HepG2 (cell line): ENCODE results near the gene MRPL43. TPM values are rescaled to one million over a fixed set of nuclear protein-coding genes. Genes with fewer than 3 reads are reported as not detected.
A peak's percentile ranks its signal among the peaks of the same experiment; 100 is the strongest.

Experiments
- ATF7 ChIP-seq, 2 experiments: fragments of 450-650 bp in 1 of 2; sonication (generic) in 1 of 2; formaldehyde crosslinking in 1 of 2; IDR thresholded peaks; 2 replicates each; pipeline versions ENCODE4 v1.4.0 to v1.6.1; 2016 to 2020; ENCODE audit warnings: antibody characterized with exemption in 1 of 2, mild to moderate bottlenecking in 1 of 2, missing genetic modification reagents in 1 of 2
- ATF7-NPFF ChIP-seq: sonication (generic); formaldehyde crosslinking; IDR thresholded peaks from 2 replicates; pipeline ENCODE4 v1.8.1; 2023; ENCODE audit warnings: mild to moderate bottlenecking, low read depth, missing genetic modification reagents, moderate library complexity
- ATM ChIP-seq: fragments of 450-650 bp; IDR thresholded peaks from 2 replicates; pipeline ENCODE4 v1.7.1; 2017; ENCODE audit warnings: mild to moderate bottlenecking, borderline replicate concordance
- FOSL2 ChIP-seq: sonication (generic); formaldehyde crosslinking; IDR thresholded peaks from 2 replicates; pipeline ENCODE4 v1.4.0; 2020; ENCODE audit warnings: missing genetic modification reagents
- FOXA3 ChIP-seq: IDR thresholded peaks from 2 replicates; pipeline ENCODE4 v1.6.1; 2016; ENCODE audit warnings: missing genetic modification reagents, missing compliant biosample characterization
- HNRNPK ChIP-seq: fragments of 200-400 bp; formaldehyde crosslinking; IDR thresholded peaks from 2 replicates; pipeline ENCODE4 v1.6.1; 2018; ENCODE audit warnings: low read length, low read depth, moderate library complexity, mild to moderate bottlenecking; ENCODE audit not compliant: poor library complexity, severe bottlenecking
- HOXA7 ChIP-seq: sonication (generic); formaldehyde crosslinking; IDR thresholded peaks from 2 replicates; pipeline ENCODE4 v1.8.1; 2022; ENCODE audit warnings: mild to moderate bottlenecking, missing genetic modification reagents, moderate library complexity
- JUND ChIP-seq: sonication (generic); formaldehyde crosslinking; IDR thresholded peaks from 2 replicates; pipeline ENCODE4 v1.8.0; 2022; ENCODE audit warnings: mild to moderate bottlenecking, missing genetic modification reagents
- KMT2A ChIP-seq: sonication (generic); formaldehyde crosslinking; IDR thresholded peaks from 2 replicates; pipeline ENCODE4 v1.4.0; 2020; ENCODE audit warnings: missing genetic modification reagents
- NR2C2 ChIP-seq: sonication (generic); formaldehyde crosslinking; IDR thresholded peaks from 2 replicates; pipeline ENCODE4 v1.4.0; 2020; ENCODE audit warnings: missing genetic modification reagents, mild to moderate bottlenecking, moderate library complexity, borderline replicate concordance
- PAF1 ChIP-seq: IDR thresholded peaks from 2 replicates; pipeline ENCODE4 v1.6.1; 2016; ENCODE audit warnings: missing genetic modification reagents, missing compliant biosample characterization
- PATZ1 ChIP-seq: sonication (generic); formaldehyde crosslinking; IDR thresholded peaks from 2 replicates; pipeline ENCODE4 v1.4.0; 2020; ENCODE audit warnings: missing genetic modification reagents
- SAP130 ChIP-seq: IDR thresholded peaks from 2 replicates; pipeline ENCODE4 v1.6.1; 2016; ENCODE audit warnings: low read depth
- SIN3A ChIP-seq: IDR thresholded peaks from 2 replicates; pipeline ENCODE4 v1.6.1; 2011; ENCODE audit warnings: low read depth, mild to moderate bottlenecking, control low read depth, low read length, borderline replicate concordance
- ZNF484 ChIP-seq: sonication (generic); formaldehyde crosslinking; IDR thresholded peaks from 2 replicates; pipeline ENCODE4 v1.5.1; 2020; ENCODE audit warnings: mild to moderate bottlenecking, low read depth, missing genetic modification reagents, borderline replicate concordance
- ZNF562 ChIP-seq: sonication (generic); formaldehyde crosslinking; IDR thresholded peaks from 2 replicates; pipeline ENCODE4 v1.8.0; 2022; ENCODE audit warnings: missing genetic modification reagents, borderline replicate concordance
- polyA plus RNA-seq, 8 experiments: library from polyadenylated mRNA; depleted of rRNA in 3 of 8; stranded (reverse) in 7 of 8; unstranded in 1 of 8; fragments of >200 nt; fragmentation: Illumina TruSeq in 4 of 8; extraction: Trizol in 4 of 8; gene quantifications; 2 replicates each; pipeline versions ENCODE4 v1.2.1 to v1.2.3, GENCODE V29; 2011 to 2016; ENCODE audit warnings: low read depth in 4 of 8, missing spikeins in 1 of 8, mixed read lengths in 1 of 8; ENCODE audit not compliant: insufficient read depth in 1 of 8
- total RNA-seq, 5 experiments: library from RNA; depleted of rRNA; stranded (reverse); fragments of >200 nt; fragmentation: Illumina TruSeq; extraction: Trizol; gene quantifications; 2 replicates each; pipeline ENCODE4 v1.2.3, GENCODE V29; 2016; ENCODE audit warnings: low read depth in 1 of 5
- TF ChIP-seq, protein P1 (sequence below): IDR thresholded peaks from 2 replicates; pipeline ENCODE4 v1.6.1; 2018; ENCODE audit warnings: missing genetic modification reagents
- TF ChIP-seq, protein P2 (sequence below): sonication (generic); formaldehyde crosslinking; IDR thresholded peaks from 2 replicates; pipeline ENCODE4 v1.5.0; 2020; ENCODE audit warnings: mild to moderate bottlenecking, missing genetic modification reagents, borderline replicate concordance

Gene MRPL43
- total and polyA plus RNA-seq, 2 of the 13 experiments (the other 11 are each of a cell fraction or from before 2014, with no cell fraction given): 71.0 to 73.7 TPM

- TF ChIP-seq, protein P1, sequence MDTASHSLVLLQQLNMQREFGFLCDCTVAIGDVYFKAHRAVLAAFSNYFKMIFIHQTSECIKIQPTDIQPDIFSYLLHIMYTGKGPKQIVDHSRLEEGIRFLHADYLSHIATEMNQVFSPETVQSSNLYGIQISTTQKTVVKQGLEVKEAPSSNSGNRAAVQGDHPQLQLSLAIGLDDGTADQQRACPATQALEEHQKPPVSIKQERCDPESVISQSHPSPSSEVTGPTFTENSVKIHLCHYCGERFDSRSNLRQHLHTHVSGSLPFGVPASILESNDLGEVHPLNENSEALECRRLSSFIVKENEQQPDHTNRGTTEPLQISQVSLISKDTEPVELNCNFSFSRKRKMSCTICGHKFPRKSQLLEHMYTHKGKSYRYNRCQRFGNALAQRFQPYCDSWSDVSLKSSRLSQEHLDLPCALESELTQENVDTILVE (CRISPR knock-in tag): peak; percentile 51; the same call in 1 of the 2 replicates
- 0 out of 2 replicates have a peak, but pooled peaks have one; percentile 40 for TF ChIP-seq PAF1
- 0 out of 2 replicates have a peak, but pooled peaks have one; percentile 8 for TF ChIP-seq FOSL2 (CRISPR knock-in tag)
- TF ChIP-seq, protein P2, sequence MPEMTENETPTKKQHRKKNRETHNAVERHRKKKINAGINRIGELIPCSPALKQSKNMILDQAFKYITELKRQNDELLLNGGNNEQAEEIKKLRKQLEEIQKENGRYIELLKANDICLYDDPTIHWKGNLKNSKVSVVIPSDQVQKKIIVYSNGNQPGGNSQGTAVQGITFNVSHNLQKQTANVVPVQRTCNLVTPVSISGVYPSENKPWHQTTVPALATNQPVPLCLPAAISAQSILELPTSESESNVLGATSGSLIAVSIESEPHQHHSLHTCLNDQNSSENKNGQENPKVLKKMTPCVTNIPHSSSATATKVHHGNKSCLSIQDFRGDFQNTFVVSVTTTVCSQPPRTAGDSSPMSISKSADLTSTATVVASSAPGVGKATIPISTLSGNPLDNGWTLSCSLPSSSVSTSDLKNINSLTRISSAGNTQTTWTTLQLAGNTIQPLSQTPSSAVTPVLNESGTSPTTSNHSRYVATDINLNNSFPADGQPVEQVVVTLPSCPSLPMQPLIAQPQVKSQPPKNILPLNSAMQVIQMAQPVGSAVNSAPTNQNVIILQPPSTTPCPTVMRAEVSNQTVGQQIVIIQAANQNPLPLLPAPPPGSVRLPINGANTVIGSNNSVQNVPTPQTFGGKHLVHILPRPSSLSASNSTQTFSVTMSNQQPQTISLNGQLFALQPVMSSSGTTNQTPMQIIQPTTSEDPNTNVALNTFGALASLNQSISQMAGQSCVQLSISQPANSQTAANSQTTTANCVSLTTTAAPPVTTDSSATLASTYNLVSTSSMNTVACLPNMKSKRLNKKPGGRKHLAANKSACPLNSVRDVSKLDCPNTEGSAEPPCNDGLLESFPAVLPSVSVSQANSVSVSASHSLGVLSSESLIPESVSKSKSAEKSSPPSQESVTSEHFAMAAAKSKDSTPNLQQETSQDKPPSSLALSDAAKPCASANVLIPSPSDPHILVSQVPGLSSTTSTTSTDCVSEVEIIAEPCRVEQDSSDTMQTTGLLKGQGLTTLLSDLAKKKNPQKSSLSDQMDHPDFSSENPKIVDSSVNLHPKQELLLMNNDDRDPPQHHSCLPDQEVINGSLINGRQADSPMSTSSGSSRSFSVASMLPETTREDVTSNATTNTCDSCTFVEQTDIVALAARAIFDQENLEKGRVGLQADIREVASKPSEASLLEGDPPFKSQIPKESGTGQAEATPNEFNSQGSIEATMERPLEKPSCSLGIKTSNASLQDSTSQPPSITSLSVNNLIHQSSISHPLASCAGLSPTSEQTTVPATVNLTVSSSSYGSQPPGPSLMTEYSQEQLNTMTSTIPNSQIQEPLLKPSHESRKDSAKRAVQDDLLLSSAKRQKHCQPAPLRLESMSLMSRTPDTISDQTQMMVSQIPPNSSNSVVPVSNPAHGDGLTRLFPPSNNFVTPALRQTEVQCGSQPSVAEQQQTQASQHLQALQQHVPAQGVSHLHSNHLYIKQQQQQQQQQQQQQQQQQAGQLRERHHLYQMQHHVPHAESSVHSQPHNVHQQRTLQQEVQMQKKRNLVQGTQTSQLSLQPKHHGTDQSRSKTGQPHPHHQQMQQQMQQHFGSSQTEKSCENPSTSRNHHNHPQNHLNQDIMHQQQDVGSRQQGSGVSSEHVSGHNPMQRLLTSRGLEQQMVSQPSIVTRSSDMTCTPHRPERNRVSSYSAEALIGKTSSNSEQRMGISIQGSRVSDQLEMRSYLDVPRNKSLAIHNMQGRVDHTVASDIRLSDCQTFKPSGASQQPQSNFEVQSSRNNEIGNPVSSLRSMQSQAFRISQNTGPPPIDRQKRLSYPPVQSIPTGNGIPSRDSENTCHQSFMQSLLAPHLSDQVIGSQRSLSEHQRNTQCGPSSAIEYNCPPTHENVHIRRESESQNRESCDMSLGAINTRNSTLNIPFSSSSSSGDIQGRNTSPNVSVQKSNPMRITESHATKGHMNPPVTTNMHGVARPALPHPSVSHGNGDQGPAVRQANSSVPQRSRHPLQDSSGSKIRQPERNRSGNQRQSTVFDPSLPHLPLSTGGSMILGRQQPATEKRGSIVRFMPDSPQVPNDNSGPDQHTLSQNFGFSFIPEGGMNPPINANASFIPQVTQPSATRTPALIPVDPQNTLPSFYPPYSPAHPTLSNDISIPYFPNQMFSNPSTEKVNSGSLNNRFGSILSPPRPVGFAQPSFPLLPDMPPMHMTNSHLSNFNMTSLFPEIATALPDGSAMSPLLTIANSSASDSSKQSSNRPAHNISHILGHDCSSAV (CRISPR knock-in tag): no peak
- TF ChIP-seq HNRNPK: peak; percentile 5
- no peak for TF ChIP-seq ATM
- no peak for TF ChIP-seq ZNF484 (CRISPR knock-in tag)
- 0 out of 2 replicates have a peak, but pooled peaks have one; percentile 26 for TF ChIP-seq FOXA3
- TF ChIP-seq SIN3A: peak; percentile 50; the same call in 1 of the 2 replicates
- TF ChIP-seq ATF7 (IDR thresholded peaks at IDR 0.05): no peak
- no peak for TF ChIP-seq ATF7 (CRISPR knock-in tag; IDR thresholded peaks at IDR 0.05)
- peak; percentile 19; the same call in 1 of the 2 replicates for TF ChIP-seq SAP130 (CRISPR knock-in tag)
- TF ChIP-seq HOXA7 (CRISPR knock-in tag): no peak
- TF ChIP-seq ZNF562 (CRISPR knock-in tag): no peak
- no peak; the same call in 1 of the 2 replicates for TF ChIP-seq ATF7-NPFF (CRISPR knock-in tag)
- 0 out of 2 replicates have a peak, but pooled peaks have one; percentile 12 for TF ChIP-seq NR2C2 (CRISPR knock-in tag)
- TF ChIP-seq JUND: no peak
- peak; percentile 64 for TF ChIP-seq PATZ1 (CRISPR knock-in tag)
- 0 out of 2 replicates have a peak, but pooled peaks have one; percentile 24 for TF ChIP-seq KMT2A (CRISPR knock-in tag)
Observed at GRCh38 chr10:100985336-100985735, 2.0 kb downstream of the MRPL43 start (continued).
